ENCODE results near the gene NPIPB2.

DNA sequence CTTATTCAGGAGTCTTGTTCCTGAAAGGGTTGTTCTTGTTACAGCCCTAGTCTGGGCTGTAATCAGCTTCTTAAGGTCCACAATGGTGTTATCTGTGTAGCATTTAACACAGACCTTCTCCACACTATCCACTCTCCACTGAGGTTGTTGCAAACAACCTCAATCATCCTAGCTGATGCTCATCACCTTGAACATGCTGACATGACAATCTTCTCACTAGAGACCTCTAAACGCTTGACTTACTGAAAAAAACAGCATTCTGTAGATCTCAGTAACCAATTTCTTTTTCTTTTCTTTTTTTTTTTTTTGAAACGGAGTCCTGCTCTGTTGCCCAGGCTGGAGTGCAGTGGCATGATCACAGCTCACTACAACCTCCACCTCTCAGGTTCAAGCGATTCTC lies 26.7 kb upstream of the NPIPB2 start:
- TF ChIP-seq CTCF (IDR thresholded peaks at IDR 0.05; ENCODE audit: insufficient read depth, low read depth, low read length) (no peak), EZH2 (IDR thresholded peaks at IDR 0.05; ENCODE audit: insufficient read depth, low read length) (no peak)
